Endothelial cell of umbilical vein (primary cell): ENCODE data around the gene MEF2A.

Source experiments
- EZH2 ChIP-seq: IDR thresholded peaks from 2 replicates; pipeline ENCODE4 v1.6.1; 2012; ENCODE audit warnings: borderline replicate concordance, low read depth, mild to moderate bottlenecking, moderate library complexity, low read length, inconsistent platforms; ENCODE audit not compliant: severe bottlenecking
- FOS ChIP-seq: IDR thresholded peaks from 2 replicates; pipeline ENCODE4 v1.6.1; 2011; ENCODE audit warnings: mild to moderate bottlenecking, low read length, moderate library complexity, borderline replicate concordance; ENCODE audit not compliant: insufficient read depth
- GATA2 ChIP-seq: IDR thresholded peaks from 2 replicates; pipeline ENCODE4 v1.7.0; 2011; ENCODE audit warnings: low read depth, mild to moderate bottlenecking, moderate library complexity, mixed read lengths, low read length; ENCODE audit not compliant: insufficient read length, insufficient read depth
- JUN ChIP-seq: IDR thresholded peaks from 2 replicates; pipeline ENCODE4 v1.6.1; 2011; ENCODE audit warnings: borderline replicate concordance, low read depth; ENCODE audit not compliant: insufficient read length, insufficient read depth
- MYC ChIP-seq: IDR thresholded peaks from one replicate; pipeline ENCODE4 v1.6.1; 2011; ENCODE audit warnings: mild to moderate bottlenecking, low read depth, low read length
- POLR2A ChIP-seq: IDR thresholded peaks from 2 replicates; pipeline ENCODE4 v1.6.1; 2012; ENCODE audit warnings: low read depth, mild to moderate bottlenecking, control low read depth, low read length
- POLR2AphosphoS5 ChIP-seq: IDR thresholded peaks from 2 replicates; pipeline ENCODE4 v1.6.1; 2012; ENCODE audit warnings: low read depth, mild to moderate bottlenecking, control low read depth, low read length, moderate library complexity; ENCODE audit not compliant: insufficient read depth
- TF ChIP-seq, protein P1 (sequence below): IDR thresholded peaks from 2 replicates; pipeline ENCODE4 v1.6.1; 2011; ENCODE audit not compliant: insufficient read depth, insufficient read length
- TF ChIP-seq, protein P2 (sequence below), 2 donors: IDR thresholded peaks; 1 replicate in 1 of 2; 2 replicates in 1 of 2; pipeline ENCODE4 v1.5.1; 2011; ENCODE audit warnings: low read length in 2 of 2, mild to moderate bottlenecking in 2 of 2, moderate library complexity in 2 of 2, control low read depth in 1 of 2, inconsistent platforms in 1 of 2, low read depth in 1 of 2; ENCODE audit not compliant: insufficient read depth in 1 of 2; ENCODE audit errors: extremely low read depth in 1 of 2

DNA sequence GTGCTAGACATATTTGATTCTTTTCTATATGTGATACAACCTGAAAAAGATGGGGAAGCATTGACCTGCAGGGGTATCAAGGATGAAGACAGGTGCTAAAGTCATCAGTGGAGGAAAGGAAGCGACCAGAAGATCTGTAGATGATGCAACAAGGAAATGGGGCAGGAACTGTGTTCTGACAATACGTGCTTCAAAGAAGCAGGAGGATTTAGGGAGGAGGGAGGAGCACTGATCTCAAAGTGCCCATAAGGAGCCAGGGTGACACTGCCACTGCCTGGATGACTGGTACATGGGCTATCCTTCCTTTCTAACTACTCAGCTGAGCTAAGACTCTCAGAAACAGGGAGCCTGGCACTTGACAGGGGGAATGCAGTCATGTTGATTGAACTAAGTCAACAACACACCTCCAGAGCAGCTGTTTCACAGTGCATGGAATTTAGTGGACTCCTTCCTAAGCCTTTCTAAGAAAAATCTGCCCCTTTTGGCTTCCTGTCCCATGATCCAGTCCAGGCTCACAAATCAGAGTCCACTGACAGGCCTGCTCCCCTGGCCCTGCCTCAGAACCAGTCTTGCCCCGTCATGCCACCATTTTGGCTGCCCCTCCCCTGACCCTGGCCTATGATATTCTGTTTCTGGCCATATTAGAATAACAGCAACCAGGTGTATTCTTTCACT, 155.5 kb downstream of the MEF2A start:
- TF ChIP-seq POLR2AphosphoS5 = no peak
- TF ChIP-seq, protein P1, sequence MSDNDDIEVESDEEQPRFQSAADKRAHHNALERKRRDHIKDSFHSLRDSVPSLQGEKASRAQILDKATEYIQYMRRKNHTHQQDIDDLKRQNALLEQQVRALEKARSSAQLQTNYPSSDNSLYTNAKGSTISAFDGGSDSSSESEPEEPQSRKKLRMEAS = no peak
- TF ChIP-seq, protein P2, sequence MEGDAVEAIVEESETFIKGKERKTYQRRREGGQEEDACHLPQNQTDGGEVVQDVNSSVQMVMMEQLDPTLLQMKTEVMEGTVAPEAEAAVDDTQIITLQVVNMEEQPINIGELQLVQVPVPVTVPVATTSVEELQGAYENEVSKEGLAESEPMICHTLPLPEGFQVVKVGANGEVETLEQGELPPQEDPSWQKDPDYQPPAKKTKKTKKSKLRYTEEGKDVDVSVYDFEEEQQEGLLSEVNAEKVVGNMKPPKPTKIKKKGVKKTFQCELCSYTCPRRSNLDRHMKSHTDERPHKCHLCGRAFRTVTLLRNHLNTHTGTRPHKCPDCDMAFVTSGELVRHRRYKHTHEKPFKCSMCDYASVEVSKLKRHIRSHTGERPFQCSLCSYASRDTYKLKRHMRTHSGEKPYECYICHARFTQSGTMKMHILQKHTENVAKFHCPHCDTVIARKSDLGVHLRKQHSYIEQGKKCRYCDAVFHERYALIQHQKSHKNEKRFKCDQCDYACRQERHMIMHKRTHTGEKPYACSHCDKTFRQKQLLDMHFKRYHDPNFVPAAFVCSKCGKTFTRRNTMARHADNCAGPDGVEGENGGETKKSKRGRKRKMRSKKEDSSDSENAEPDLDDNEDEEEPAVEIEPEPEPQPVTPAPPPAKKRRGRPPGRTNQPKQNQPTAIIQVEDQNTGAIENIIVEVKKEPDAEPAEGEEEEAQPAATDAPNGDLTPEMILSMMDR (IDR thresholded peaks at IDR 0.05; ENCODE audit: extremely low read depth in 1 of 2, insufficient read depth in 1 of 2, low read depth in 1 of 2, low read length in 2 of 2) = no peak
- TF ChIP-seq EZH2 = no peak
- TF ChIP-seq POLR2A = no peak
- TF ChIP-seq MYC = no peak
- TF ChIP-seq JUN = no peak
- no peak for TF ChIP-seq GATA2
- no peak for TF ChIP-seq FOS
